Measurements from ENCODE around the gene GABRD. TPM values are rescaled to one million over a fixed set of nuclear protein-coding genes. Genes with fewer than 3 reads are reported as not detected.

Gene GABRD
- total RNA-seq, 1 experiment from 2014 or later: not detected

GRCh38 chr1:2025491-2025981, 6.4 kb downstream of the GABRD start:
- no peak for DNase-seq
- H4K20me1 ChIP-seq (ENCODE audit: insufficient read depth, low read depth, low read length): no peaks in the 10 kb centered on the region
- H3K9me3 ChIP-seq (ENCODE audit: low read length): no peaks in the 10 kb centered on the region
- H3K4me3 ChIP-seq (ENCODE audit: low read length): no peak overlapping the region
- H3K4me2 ChIP-seq (ENCODE audit: low read depth, low read length, poor library complexity, severe bottlenecking): no peak overlapping the region
- peaks cover 7% of the 10 kb centered on the region for H3K4me1 ChIP-seq (ENCODE audit: low read length)
- H3K79me2 ChIP-seq (ENCODE audit: low read length): no peaks in the 10 kb centered on the region
- H3K27ac ChIP-seq (ENCODE audit: low read length): no peak overlapping the region
- no peaks in the 10 kb centered on the region for H3K36me3 ChIP-seq (ENCODE audit: insufficient read depth, low read length)
- no peaks in the 10 kb centered on the region for H3K9me2 ChIP-seq (replicated peaks; ENCODE audit: insufficient read depth, low read length)
- no peak overlapping the region for H3K9ac ChIP-seq (ENCODE audit: low read length)
- no peak overlapping the region for H2AFZ ChIP-seq (ENCODE audit: low read length)
- no peaks in the 10 kb centered on the region for H3K27me3 ChIP-seq (ENCODE audit: low read length)

- Histone ChIP-seq H3K9me2 (replicated peaks; ENCODE audit: insufficient read depth, low read length) (no peaks in the 10 kb centered on the region), H3K79me2 (ENCODE audit: low read length) (no peaks in the 10 kb centered on the region), H3K4me1 (ENCODE audit: low read length) (no peaks in the 10 kb centered on the region), H4K20me1 (ENCODE audit: insufficient read depth, low read depth, low read length) (no peaks in the 10 kb centered on the region), H3K27me3 (ENCODE audit: low read length) (no peaks in the 10 kb centered on the region), H3K4me3 (ENCODE audit: low read length) (no peak overlapping the region), H3K4me2 (ENCODE audit: low read depth, low read length, poor library complexity, severe bottlenecking) (no peak overlapping the region), H2AFZ (ENCODE audit: low read length) (no peak overlapping the region), H3K9ac (ENCODE audit: low read length) (no peak overlapping the region), H3K9me3 (ENCODE audit: low read length) (no peaks in the 10 kb centered on the region), H3K27ac (ENCODE audit: low read length) (no peak overlapping the region), H3K36me3 (ENCODE audit: insufficient read depth, low read length) (no peaks in the 10 kb centered on the region)
- DNase-seq: no peak
These were observed 8.9 kb downstream of the GABRD start for GRCh38 chr1:2027961-2028583.

- Histone ChIP-seq H3K9ac (ENCODE audit: low read length) (no peak overlapping the region), H3K36me3 (ENCODE audit: insufficient read depth, low read length) (no peaks in the 10 kb centered on the region), H2AFZ (ENCODE audit: low read length) (no peak overlapping the region), H3K79me2 (ENCODE audit: low read length) (no peaks in the 10 kb centered on the region), H3K4me2 (ENCODE audit: low read depth, low read length, poor library complexity, severe bottlenecking) (no peak overlapping the region), H3K9me2 (replicated peaks; ENCODE audit: insufficient read depth, low read length) (no peaks in the 10 kb centered on the region), H3K9me3 (ENCODE audit: low read length) (no peaks in the 10 kb centered on the region), H3K4me3 (ENCODE audit: low read length) (no peak overlapping the region), H3K4me1 (ENCODE audit: low read length) (no peaks in the 10 kb centered on the region), H3K27me3 (ENCODE audit: low read length) (no peaks in the 10 kb centered on the region), H4K20me1 (ENCODE audit: insufficient read depth, low read depth, low read length) (no peaks in the 10 kb centered on the region), H3K27ac (ENCODE audit: low read length) (no peak overlapping the region)
- DNase-seq: no peak
These were observed 9.9 kb downstream of the GABRD start for GRCh38 chr1:2028870-2029560.

GRCh38 chr1:2029561-2029960, 10.4 kb downstream of the GABRD start:
- H3K9ac ChIP-seq (ENCODE audit: low read length): no peak overlapping the region
- no peaks in the 10 kb centered on the region for H3K36me3 ChIP-seq (ENCODE audit: insufficient read depth, low read length)
- H3K79me2 ChIP-seq (ENCODE audit: low read length): no peaks in the 10 kb centered on the region
- no peak for DNase-seq
- H4K20me1 ChIP-seq (ENCODE audit: insufficient read depth, low read depth, low read length): no peaks in the 10 kb centered on the region
- no peaks in the 10 kb centered on the region for H3K27me3 ChIP-seq (ENCODE audit: low read length)
- no peaks in the 10 kb centered on the region for H3K9me3 ChIP-seq (ENCODE audit: low read length)
- H2AFZ ChIP-seq (ENCODE audit: low read length): no peak overlapping the region
- H3K9me2 ChIP-seq (replicated peaks; ENCODE audit: insufficient read depth, low read length): no peaks in the 10 kb centered on the region
- no peak overlapping the region for H3K4me3 ChIP-seq (ENCODE audit: low read length)
- H3K27ac ChIP-seq (ENCODE audit: low read length): no peak overlapping the region
- H3K4me2 ChIP-seq (ENCODE audit: low read depth, low read length, poor library complexity, severe bottlenecking): no peak overlapping the region
- no peaks in the 10 kb centered on the region for H3K4me1 ChIP-seq (ENCODE audit: low read length)

GRCh38 chr1:2030076-2030871, 11.1 kb downstream of the GABRD start:
- no peak for DNase-seq
- no peaks in the 10 kb centered on the region for H3K9me3 ChIP-seq (ENCODE audit: low read length)
- no peaks in the 10 kb centered on the region for H3K27me3 ChIP-seq (ENCODE audit: low read length)
- H2AFZ ChIP-seq (ENCODE audit: low read length): no peak overlapping the region
- H3K4me2 ChIP-seq (ENCODE audit: low read depth, low read length, poor library complexity, severe bottlenecking): no peak overlapping the region
- no peaks in the 10 kb centered on the region for H3K36me3 ChIP-seq (ENCODE audit: insufficient read depth, low read length)
- H4K20me1 ChIP-seq (ENCODE audit: insufficient read depth, low read depth, low read length): no peaks in the 10 kb centered on the region
- H3K27ac ChIP-seq (ENCODE audit: low read length): no peak overlapping the region
- no peak overlapping the region for H3K4me3 ChIP-seq (ENCODE audit: low read length)
- H3K9ac ChIP-seq (ENCODE audit: low read length): no peak overlapping the region
- H3K9me2 ChIP-seq (replicated peaks; ENCODE audit: insufficient read depth, low read length): no peaks in the 10 kb centered on the region
- no peaks in the 10 kb centered on the region for H3K79me2 ChIP-seq (ENCODE audit: low read length)
- no peaks in the 10 kb centered on the region for H3K4me1 ChIP-seq (ENCODE audit: low read length)

GRCh38 chr1:2031546-2032540, 12.7 kb downstream of the GABRD start:
- Histone ChIP-seq H2AFZ (ENCODE audit: low read length) (no peak overlapping the region), H3K9me3 (ENCODE audit: low read length) (no peaks in the 10 kb centered on the region), H3K27ac (ENCODE audit: low read length) (no peak overlapping the region), H3K27me3 (ENCODE audit: low read length) (no peaks in the 10 kb centered on the region), H4K20me1 (ENCODE audit: insufficient read depth, low read depth, low read length) (no peaks in the 10 kb centered on the region), H3K4me2 (ENCODE audit: low read depth, low read length, poor library complexity, severe bottlenecking) (no peak overlapping the region), H3K9ac (ENCODE audit: low read length) (no peak overlapping the region), H3K79me2 (ENCODE audit: low read length) (no peaks in the 10 kb centered on the region), H3K4me3 (ENCODE audit: low read length) (no peak overlapping the region), H3K36me3 (ENCODE audit: insufficient read depth, low read length) (no peaks in the 10 kb centered on the region), H3K9me2 (replicated peaks; ENCODE audit: insufficient read depth, low read length) (no peaks in the 10 kb centered on the region), H3K4me1 (ENCODE audit: low read length) (no peaks in the 10 kb centered on the region)
- no peak for DNase-seq

GRCh38 chr1:2032737-2033136, 13.6 kb downstream of the GABRD start:
- Histone ChIP-seq H3K9ac (ENCODE audit: low read length) (no peak overlapping the region), H3K27me3 (ENCODE audit: low read length) (no peaks in the 10 kb centered on the region), H3K36me3 (ENCODE audit: insufficient read depth, low read length) (no peaks in the 10 kb centered on the region), H3K4me2 (ENCODE audit: low read depth, low read length, poor library complexity, severe bottlenecking) (no peak overlapping the region), H3K4me1 (ENCODE audit: low read length) (no peaks in the 10 kb centered on the region), H3K4me3 (ENCODE audit: low read length) (no peak overlapping the region), H3K79me2 (ENCODE audit: low read length) (no peaks in the 10 kb centered on the region), H2AFZ (ENCODE audit: low read length) (no peak overlapping the region), H3K27ac (ENCODE audit: low read length) (no peak overlapping the region), H3K9me2 (replicated peaks; ENCODE audit: insufficient read depth, low read length) (no peaks in the 10 kb centered on the region), H3K9me3 (ENCODE audit: low read length) (no peaks in the 10 kb centered on the region), H4K20me1 (ENCODE audit: insufficient read depth, low read depth, low read length) (no peaks in the 10 kb centered on the region)
- DNase-seq: no peak

Data from Karpas-422 (cell line).